ENCODE results near the gene RARG. TPM values are rescaled to one million over a fixed set of nuclear protein-coding genes. Genes with fewer than 3 reads are reported as not detected.
A peak's percentile ranks its signal among the peaks of the same experiment; 100 is the strongest.

The RARG gene
- total RNA-seq, 1 donor from 2014 or later: 16.9 TPM

- no peak for DNase-seq
- ATAC-seq: no peak
- intact Hi-C loops (cut with micrococcal nuclease): no loop called here
Observed at GRCh38 chr12:53225635-53226424, 6.2 kb downstream of the RARG start.

GRCh38 chr12:53224897-53225634 lies 6.9 kb downstream of the RARG start:
- intact Hi-C loops (cut with micrococcal nuclease): no loop called here
- no peak for ATAC-seq

GRCh38 chr12:53224061-53224896 lies 7.7 kb downstream of the RARG start:
- no peak for ATAC-seq

More at GRCh38 chr12:53224897-53225634, 6.9 kb downstream of the RARG start:
- DNase-seq: no peak

GRCh38 chr12:53223389-53224060 lies 8.5 kb downstream of the RARG start:
- DNase-seq (peak; percentile 60), ATAC-seq (no peak)
- intact Hi-C loops (cut with micrococcal nuclease): no loop called here

More at GRCh38 chr12:53224061-53224896, 7.7 kb downstream of the RARG start:
- intact Hi-C loops (cut with micrococcal nuclease): no loop called here
- no peak for DNase-seq

GRCh38 chr12:53222806-53223261 lies 9.2 kb downstream of the RARG start:
- no peak for DNase-seq
- no peak for ATAC-seq
- intact Hi-C loops (cut with micrococcal nuclease): no loop called here

DNA sequence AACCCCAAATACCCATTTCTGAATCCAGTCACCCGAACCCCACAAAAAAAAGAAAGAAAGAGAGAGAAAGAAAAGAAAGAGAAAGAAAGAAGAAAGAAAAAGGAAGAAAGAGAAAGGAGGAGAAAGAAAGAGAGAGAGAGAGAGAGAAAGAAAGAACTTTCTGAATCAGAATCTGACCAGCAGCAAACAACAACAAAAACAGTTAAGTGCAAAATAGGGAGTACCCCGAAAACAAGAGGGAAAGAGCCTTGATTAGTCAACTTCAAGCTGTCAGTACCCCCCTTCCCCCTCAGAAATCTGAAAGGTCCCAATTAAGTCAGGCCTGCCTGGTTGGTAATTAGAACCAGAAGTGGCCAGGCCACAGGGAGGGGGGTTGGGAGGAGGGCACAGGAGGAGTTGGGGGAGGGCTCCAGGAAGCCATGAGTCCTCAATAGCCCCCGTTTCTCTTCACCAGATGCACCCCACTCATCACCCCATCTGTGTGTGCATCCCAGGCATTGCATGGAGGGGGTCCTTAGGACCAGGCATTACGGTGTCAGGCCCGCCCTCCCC lies 9.8 kb downstream of the RARG start:
- intact Hi-C loops (cut with micrococcal nuclease): no loop called here
- DNase-seq (no peak), ATAC-seq (no peak)

- intact Hi-C loops (cut with micrococcal nuclease): no loop called here
- peak; percentile 64 for ATAC-seq
- DNase-seq: peak; percentile 87
Observed at GRCh38 chr12:53221203-53222080, 10.6 kb downstream of the RARG start.

DNA sequence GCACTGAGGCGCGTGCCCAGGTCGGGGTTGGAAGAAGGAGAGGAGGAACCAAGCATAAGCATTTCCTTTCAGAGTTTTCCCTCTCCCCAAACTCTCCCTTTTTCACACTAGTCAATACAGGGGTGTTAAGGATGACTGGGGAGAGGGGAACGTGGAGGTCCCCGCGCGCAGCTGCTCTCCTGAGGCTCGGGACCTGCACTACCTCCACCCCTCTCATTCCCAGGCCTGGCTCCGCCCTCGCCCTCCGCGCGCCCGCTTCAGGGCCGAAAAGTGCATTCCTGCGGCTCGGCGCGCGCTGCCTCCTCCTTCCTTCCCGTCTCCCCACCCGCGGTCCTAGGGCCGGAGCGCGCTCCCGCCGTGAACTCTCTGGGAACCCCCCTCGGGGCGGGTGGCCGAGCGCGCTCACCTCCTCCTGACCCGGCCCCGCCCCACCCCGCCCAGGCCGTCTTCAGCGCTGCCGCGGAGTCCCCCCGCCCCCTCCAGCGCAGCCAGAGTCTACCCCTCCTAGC lies 11.3 kb downstream of the RARG start:
- DNase-seq (peak; percentile 96), ATAC-seq (peak; percentile 90)
- intact Hi-C loops (cut with micrococcal nuclease): no loop called here

GRCh38 chr12:53219956-53220693 lies 11.9 kb downstream of the RARG start:
- intact Hi-C loops (cut with micrococcal nuclease): loop anchor here (5.0 kb wide), 1 partner anchor 32 kb away; a partner anchor contains a TSS
- ATAC-seq (peak; percentile 43), DNase-seq (peak; percentile 87)

GRCh38 chr12:53219292-53219955 lies 12.6 kb downstream of the RARG start:
- intact Hi-C loops (cut with micrococcal nuclease): loop anchor here (5.0 kb wide), 1 partner anchor 33 kb away; a partner anchor contains a TSS
- peak; percentile 0 for ATAC-seq
- peak; percentile 67 for DNase-seq

- intact Hi-C loops (cut with micrococcal nuclease): loop anchor here (5.0 kb wide), 1 partner anchor 34 kb away; a partner anchor contains a TSS
- DNase-seq: peak; percentile 58
- no peak for ATAC-seq
Observed at GRCh38 chr12:53218551-53219291, 13.3 kb downstream of the RARG start.

- ATAC-seq (no peak), DNase-seq (no peak)
- intact Hi-C loops (cut with micrococcal nuclease): loop anchor here (5.0 kb wide), 1 partner anchor 34 kb away; a partner anchor contains a TSS
Observed at GRCh38 chr12:53217931-53218307, 14.1 kb downstream of the RARG start.

DNA sequence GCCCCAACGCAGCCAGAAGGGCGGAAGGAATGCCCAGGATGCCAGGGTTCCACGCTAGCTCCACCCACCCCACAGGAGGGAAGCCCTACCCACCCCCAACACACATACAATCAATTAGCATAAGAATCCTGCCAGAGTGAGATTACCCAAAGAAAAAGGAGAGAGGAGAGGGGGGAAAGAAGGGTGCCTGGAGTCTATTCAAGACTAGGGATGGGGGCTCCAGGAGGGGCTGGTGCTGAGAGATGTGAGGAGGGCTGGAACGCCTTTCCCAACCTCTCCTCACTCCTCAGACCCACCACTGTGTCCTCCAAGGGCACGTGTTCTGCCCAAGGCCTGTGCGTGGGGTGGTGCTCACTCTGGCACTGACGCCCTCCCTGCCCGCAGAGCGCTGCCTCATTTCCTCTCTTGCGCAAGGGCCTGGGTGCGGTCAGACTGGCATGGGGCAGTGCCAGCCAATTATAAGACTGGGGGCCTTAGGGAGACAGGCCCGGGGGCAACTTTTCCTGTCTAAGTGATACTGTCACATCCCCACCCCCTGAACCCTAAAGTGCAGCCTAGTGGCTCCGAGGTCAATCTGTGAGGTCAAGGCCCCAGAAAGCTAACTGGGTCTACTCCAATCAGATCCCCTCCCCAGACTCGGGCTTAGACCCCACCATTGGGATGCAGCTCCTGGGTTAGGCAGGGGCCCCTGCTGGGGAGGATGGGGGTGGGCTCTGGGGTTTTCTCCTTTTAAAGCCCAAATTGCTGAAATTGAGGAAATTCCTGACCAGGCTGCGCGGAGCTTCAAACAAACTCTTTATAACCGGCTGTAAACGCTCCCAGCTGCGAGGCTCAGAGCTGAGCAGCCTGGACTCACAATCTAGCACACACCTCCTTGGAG lies 14.7 kb downstream of the RARG start:
- ATAC-seq (no peak), DNase-seq (peak; percentile 54)
- intact Hi-C loops (cut with micrococcal nuclease): loop anchor here (5.0 kb wide), 1 partner anchor 35 kb away; a partner anchor contains a TSS

DNA sequence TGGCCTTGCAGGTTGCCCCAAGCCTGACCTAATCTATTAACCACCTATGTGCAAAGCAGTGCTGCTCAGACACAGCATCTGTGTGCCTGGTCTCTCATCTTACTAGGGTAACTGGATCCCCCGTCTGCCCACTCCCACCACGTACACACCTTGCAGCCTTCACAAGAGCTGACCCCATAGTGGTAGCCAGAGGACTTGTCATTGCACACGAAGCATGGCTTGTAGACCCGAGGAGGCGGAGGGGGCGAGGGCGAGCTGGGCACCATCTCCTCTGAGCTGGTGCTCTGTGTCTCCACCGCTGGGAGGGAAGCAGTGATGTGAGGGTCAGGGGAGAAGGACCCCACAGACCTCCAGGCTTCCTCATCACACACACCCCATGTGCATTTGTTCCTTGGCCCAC lies 16.5 kb downstream of the RARG start:
- ATAC-seq (no peak), DNase-seq (no peak)
- intact Hi-C loops (cut with micrococcal nuclease): loop anchor here (5.0 kb wide), 1 partner anchor 37 kb away; a partner anchor contains a TSS

All from left ventricle myocardium superior (tissue), 1 donor.